K562 (cell line): Measurements from ENCODE around the gene PKLR. TPM values are rescaled to one million over a fixed set of nuclear protein-coding genes. Genes with fewer than 3 reads are reported as not detected.

Experiments
- KLF1 ChIP-seq: fragments of 450-650 bp; IDR thresholded peaks from 2 replicates; pipeline ENCODE4 v1.6.1; 2016; ENCODE audit warnings: missing genetic modification characterization, missing compliant biosample characterization
- NFIC ChIP-seq: fragments of 450-650 bp; IDR thresholded peaks from 2 replicates; pipeline ENCODE4 v1.6.1; 2017; ENCODE audit warnings: mild to moderate bottlenecking, inconsistent platforms
- RAD51 ChIP-seq: fragments of 450-650 bp; IDR thresholded peaks from 2 replicates; pipeline ENCODE4 v1.7.1; 2016; ENCODE audit warnings: low read depth, mild to moderate bottlenecking, borderline replicate concordance
- SIN3A ChIP-seq, 2 experiments: fragments of 150-350 bp in 1 of 2; IDR thresholded peaks; 2 replicates each; pipeline ENCODE4 v1.6.1; 2011 to 2016; ENCODE audit warnings: borderline replicate concordance in 2 of 2, low read depth in 2 of 2, low read length in 2 of 2, mild to moderate bottlenecking in 2 of 2, moderate library complexity in 2 of 2; ENCODE audit not compliant: control insufficient read depth in 1 of 2
- TAF1 ChIP-seq: IDR thresholded peaks from 2 replicates; pipeline ENCODE4 v1.6.1; 2011; ENCODE audit warnings: mild to moderate bottlenecking, low read length, moderate library complexity; ENCODE audit not compliant: insufficient read depth, control insufficient read depth, severe bottlenecking; ENCODE audit errors: extremely low read depth
- TEAD4 ChIP-seq, 2 experiments: sonication (generic) in 1 of 2; formaldehyde crosslinking in 1 of 2; IDR thresholded peaks; 2 replicates each; pipeline versions ENCODE4 v1.6.1 to v1.8.0; 2012 to 2022; ENCODE audit warnings: borderline replicate concordance in 1 of 2, inconsistent platforms in 1 of 2, low read length in 1 of 2, mild to moderate bottlenecking in 1 of 2, missing genetic modification reagents in 1 of 2
- U2AF2 ChIP-seq: fragments of 200-400 bp; formaldehyde crosslinking; optimal IDR thresholded peaks from 2 replicates; pipeline ENCODE3; 2017; ENCODE audit warnings: low read depth, mild to moderate bottlenecking, low read length
- YY1 ChIP-seq, 3 experiments: IDR thresholded peaks; 2 replicates each; pipeline ENCODE4 v1.6.1; 2011; ENCODE audit warnings: low read length in 2 of 3, mild to moderate bottlenecking in 2 of 3, moderate library complexity in 2 of 3, borderline replicate concordance in 1 of 3, control low read depth in 1 of 3, low read depth in 1 of 3; ENCODE audit not compliant: insufficient read depth in 3 of 3, insufficient replicate concordance in 2 of 3, control insufficient read depth in 1 of 3, insufficient read length in 1 of 3; ENCODE audit errors: extremely low read depth in 1 of 3
- ZBTB26 ChIP-seq: fragments of 450-650 bp; formaldehyde crosslinking; IDR thresholded peaks from 2 replicates; pipeline ENCODE4 v1.4.0; 2022; ENCODE audit warnings: missing genetic modification characterization
- ZNF347 ChIP-seq: fragments of 450-650 bp; formaldehyde crosslinking; IDR thresholded peaks from 2 replicates; pipeline ENCODE4 v1.4.0; 2020; ENCODE audit warnings: low read depth, mild to moderate bottlenecking, moderate library complexity
- ZNF408 ChIP-seq: fragments of 250-450 bp; sonication (Bioruptor Pico); IDR thresholded peaks from 2 replicates; pipeline ENCODE4 v1.4.0; 2020; ENCODE audit warnings: low read depth, mild to moderate bottlenecking, moderate library complexity
- ZNF75A ChIP-seq: fragments of 450-650 bp; formaldehyde crosslinking; IDR thresholded peaks from 2 replicates; pipeline ENCODE4 v1.4.0; 2020; ENCODE audit warnings: mild to moderate bottlenecking
- polyA plus RNA-seq, 8 experiments: library from polyadenylated mRNA; depleted of rRNA in 4 of 8; stranded (reverse) in 5 of 8; unstranded in 3 of 8; fragments of >200 nt; fragmentation: Nextera tagmentation in 2 of 8; fragmentation: Illumina TruSeq in 1 of 8; extraction: Ambion mirVana in 2 of 8; extraction: Trizol in 1 of 8; gene quantifications; 2 replicates each; pipeline versions ENCODE4 v1.2.1 to v1.2.3, GENCODE V29; 2011 to 2014; ENCODE audit warnings: inconsistent platforms in 1 of 8, missing spikeins in 1 of 8
- total RNA-seq, 7 experiments: library from RNA; depleted of rRNA in 6 of 7; stranded (reverse); fragments of >200 nt in 6 of 7; fragmentation: Illumina TruSeq in 2 of 7; extraction: Trizol in 2 of 7; gene quantifications; 2 replicates each; pipeline versions ENCODE4 v1.2.1 to v1.2.3, GENCODE V29; 2011 to 2021; ENCODE audit warnings: low replicate concordance in 1 of 7
- TF ChIP-seq, protein P1 (sequence below): fragments of 450-650 bp; IDR thresholded peaks from 2 replicates; pipeline ENCODE4 v1.6.1; 2016; ENCODE audit warnings: mild to moderate bottlenecking, moderate library complexity

The PKLR gene
- total and polyA plus RNA-seq, 9 of the 15 experiments (the other 6 are each of a cell fraction or from before 2014, with no cell fraction given): 10.7 to 78.4 (median 38.2) TPM

DNA sequence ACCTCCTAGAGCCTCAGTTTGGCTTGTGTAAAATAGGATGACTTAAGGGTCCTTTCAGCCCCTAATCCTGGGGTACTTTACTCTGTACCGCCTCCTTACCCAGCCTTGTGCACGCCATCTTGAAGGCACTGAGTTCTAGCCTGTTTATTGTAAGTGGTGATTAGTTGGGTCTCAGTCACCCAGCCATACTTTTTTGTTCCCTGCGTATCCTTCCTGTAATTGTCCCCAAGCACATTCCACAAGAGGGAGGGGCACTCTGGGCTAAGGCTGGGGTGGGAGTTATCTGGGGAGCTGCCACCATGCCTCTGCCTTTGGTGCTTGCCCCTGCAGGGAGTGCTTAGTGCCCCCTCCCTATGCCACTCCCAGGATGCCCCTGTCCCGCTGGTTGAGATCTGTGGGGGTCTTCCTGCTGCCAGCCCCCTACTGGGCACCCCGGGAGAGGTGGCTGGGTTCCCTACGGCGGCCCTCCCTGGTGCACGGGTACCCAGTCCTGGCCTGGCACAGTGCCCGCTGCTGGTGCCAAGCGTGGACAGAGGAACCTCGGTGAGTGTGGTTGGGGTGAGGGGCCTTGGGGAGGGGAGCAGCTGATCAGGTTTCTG is 8.3 kb upstream of the PKLR start (continued):
- TF ChIP-seq YY1 (IDR thresholded peaks at IDR 0.05; ENCODE audit: borderline replicate concordance in 1 of 3, control insufficient read depth in 1 of 3, extremely low read depth in 1 of 3, insufficient read depth in 3 of 3, insufficient read length in 1 of 3, insufficient replicate concordance in 2 of 3, low read depth in 1 of 3, low read length in 2 of 3) (peak in 1 of 3 experiments; percentile 79), ZNF408 (no peak), KLF1 (peak; percentile 85), ZNF75A (CRISPR knock-in tag) (no peak), SIN3A (IDR thresholded peaks at IDR 0.05; ENCODE audit: borderline replicate concordance in 2 of 2, control insufficient read depth in 1 of 2, low read depth in 2 of 2, low read length in 2 of 2) (0 out of 4 replicates have a peak, but pooled peaks of 1 of the 2 experiments have one; percentile 6), TAF1 (peak; percentile 9), NFIC (peak; percentile 54), ZBTB26 (CRISPR knock-in tag) (no peak), RAD51 (no peak), TEAD4 (IDR thresholded peaks at IDR 0.05; ENCODE audit: low read length) (peak; percentile 73), TEAD4 (CRISPR knock-in tag; IDR thresholded peaks at IDR 0.05; ENCODE audit: borderline replicate concordance) (no peak), ZNF347 (CRISPR knock-in tag) (no peak), U2AF2 (no peak)
- TF ChIP-seq, protein P1, sequence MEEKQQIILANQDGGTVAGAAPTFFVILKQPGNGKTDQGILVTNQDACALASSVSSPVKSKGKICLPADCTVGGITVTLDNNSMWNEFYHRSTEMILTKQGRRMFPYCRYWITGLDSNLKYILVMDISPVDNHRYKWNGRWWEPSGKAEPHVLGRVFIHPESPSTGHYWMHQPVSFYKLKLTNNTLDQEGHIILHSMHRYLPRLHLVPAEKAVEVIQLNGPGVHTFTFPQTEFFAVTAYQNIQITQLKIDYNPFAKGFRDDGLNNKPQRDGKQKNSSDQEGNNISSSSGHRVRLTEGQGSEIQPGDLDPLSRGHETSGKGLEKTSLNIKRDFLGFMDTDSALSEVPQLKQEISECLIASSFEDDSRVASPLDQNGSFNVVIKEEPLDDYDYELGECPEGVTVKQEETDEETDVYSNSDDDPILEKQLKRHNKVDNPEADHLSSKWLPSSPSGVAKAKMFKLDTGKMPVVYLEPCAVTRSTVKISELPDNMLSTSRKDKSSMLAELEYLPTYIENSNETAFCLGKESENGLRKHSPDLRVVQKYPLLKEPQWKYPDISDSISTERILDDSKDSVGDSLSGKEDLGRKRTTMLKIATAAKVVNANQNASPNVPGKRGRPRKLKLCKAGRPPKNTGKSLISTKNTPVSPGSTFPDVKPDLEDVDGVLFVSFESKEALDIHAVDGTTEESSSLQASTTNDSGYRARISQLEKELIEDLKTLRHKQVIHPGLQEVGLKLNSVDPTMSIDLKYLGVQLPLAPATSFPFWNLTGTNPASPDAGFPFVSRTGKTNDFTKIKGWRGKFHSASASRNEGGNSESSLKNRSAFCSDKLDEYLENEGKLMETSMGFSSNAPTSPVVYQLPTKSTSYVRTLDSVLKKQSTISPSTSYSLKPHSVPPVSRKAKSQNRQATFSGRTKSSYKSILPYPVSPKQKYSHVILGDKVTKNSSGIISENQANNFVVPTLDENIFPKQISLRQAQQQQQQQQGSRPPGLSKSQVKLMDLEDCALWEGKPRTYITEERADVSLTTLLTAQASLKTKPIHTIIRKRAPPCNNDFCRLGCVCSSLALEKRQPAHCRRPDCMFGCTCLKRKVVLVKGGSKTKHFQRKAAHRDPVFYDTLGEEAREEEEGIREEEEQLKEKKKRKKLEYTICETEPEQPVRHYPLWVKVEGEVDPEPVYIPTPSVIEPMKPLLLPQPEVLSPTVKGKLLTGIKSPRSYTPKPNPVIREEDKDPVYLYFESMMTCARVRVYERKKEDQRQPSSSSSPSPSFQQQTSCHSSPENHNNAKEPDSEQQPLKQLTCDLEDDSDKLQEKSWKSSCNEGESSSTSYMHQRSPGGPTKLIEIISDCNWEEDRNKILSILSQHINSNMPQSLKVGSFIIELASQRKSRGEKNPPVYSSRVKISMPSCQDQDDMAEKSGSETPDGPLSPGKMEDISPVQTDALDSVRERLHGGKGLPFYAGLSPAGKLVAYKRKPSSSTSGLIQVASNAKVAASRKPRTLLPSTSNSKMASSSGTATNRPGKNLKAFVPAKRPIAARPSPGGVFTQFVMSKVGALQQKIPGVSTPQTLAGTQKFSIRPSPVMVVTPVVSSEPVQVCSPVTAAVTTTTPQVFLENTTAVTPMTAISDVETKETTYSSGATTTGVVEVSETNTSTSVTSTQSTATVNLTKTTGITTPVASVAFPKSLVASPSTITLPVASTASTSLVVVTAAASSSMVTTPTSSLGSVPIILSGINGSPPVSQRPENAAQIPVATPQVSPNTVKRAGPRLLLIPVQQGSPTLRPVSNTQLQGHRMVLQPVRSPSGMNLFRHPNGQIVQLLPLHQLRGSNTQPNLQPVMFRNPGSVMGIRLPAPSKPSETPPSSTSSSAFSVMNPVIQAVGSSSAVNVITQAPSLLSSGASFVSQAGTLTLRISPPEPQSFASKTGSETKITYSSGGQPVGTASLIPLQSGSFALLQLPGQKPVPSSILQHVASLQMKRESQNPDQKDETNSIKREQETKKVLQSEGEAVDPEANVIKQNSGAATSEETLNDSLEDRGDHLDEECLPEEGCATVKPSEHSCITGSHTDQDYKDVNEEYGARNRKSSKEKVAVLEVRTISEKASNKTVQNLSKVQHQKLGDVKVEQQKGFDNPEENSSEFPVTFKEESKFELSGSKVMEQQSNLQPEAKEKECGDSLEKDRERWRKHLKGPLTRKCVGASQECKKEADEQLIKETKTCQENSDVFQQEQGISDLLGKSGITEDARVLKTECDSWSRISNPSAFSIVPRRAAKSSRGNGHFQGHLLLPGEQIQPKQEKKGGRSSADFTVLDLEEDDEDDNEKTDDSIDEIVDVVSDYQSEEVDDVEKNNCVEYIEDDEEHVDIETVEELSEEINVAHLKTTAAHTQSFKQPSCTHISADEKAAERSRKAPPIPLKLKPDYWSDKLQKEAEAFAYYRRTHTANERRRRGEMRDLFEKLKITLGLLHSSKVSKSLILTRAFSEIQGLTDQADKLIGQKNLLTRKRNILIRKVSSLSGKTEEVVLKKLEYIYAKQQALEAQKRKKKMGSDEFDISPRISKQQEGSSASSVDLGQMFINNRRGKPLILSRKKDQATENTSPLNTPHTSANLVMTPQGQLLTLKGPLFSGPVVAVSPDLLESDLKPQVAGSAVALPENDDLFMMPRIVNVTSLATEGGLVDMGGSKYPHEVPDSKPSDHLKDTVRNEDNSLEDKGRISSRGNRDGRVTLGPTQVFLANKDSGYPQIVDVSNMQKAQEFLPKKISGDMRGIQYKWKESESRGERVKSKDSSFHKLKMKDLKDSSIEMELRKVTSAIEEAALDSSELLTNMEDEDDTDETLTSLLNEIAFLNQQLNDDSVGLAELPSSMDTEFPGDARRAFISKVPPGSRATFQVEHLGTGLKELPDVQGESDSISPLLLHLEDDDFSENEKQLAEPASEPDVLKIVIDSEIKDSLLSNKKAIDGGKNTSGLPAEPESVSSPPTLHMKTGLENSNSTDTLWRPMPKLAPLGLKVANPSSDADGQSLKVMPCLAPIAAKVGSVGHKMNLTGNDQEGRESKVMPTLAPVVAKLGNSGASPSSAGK: no peak
